ENCODE data around the gene MYH3.

MYH3 gene

GRCh38 chr17:10648381-10648780 is 8.7 kb downstream of the MYH3 start:
- no peak for DNase-seq

- peak; percentile 63 for DNase-seq
Observed at GRCh38 chr17:10646392-10646990, 10.6 kb downstream of the MYH3 start.

- DNase-seq = no peak
Observed at GRCh38 chr17:10640475-10640874, 16.6 kb downstream of the MYH3 start.

GRCh38 chr17:10638151-10638550 is 19.0 kb downstream of the MYH3 start:
- DNase-seq = no peak

GRCh38 chr17:10635290-10635689 is 21.8 kb downstream of the MYH3 start:
- no peak for DNase-seq

- no peak for DNase-seq
Observed at GRCh38 chr17:10633738-10634379, 23.2 kb downstream of the MYH3 start.

GRCh38 chr17:10631701-10632100 is 25.4 kb downstream of the MYH3 start:
- no peak for DNase-seq

GRCh38 chr17:10631048-10631700 is 25.9 kb downstream of the MYH3 start:
- DNase-seq = peak; percentile 18

GRCh38 chr17:10629706-10630105 is 27.4 kb downstream of the MYH3 start:
- no peak for DNase-seq

GRCh38 chr17:10628756-10629155 is 28.4 kb downstream of the MYH3 start:
- no peak for DNase-seq

GRCh38 chr17:10626390-10626789 is 30.7 kb downstream of the MYH3 start:
- DNase-seq = no peak

GRCh38 chr17:10624969-10625368 is 32.1 kb downstream of the MYH3 start:
- no peak for DNase-seq

GRCh38 chr17:10623737-10624338 is 33.3 kb downstream of the MYH3 start:
- no peak for DNase-seq

- no peak for DNase-seq
Observed at GRCh38 chr17:10622617-10623485, 34.3 kb downstream of the MYH3 start.

- no peak for DNase-seq
Observed at GRCh38 chr17:10621397-10621796, 35.7 kb downstream of the MYH3 start.

- no peak for DNase-seq
Observed at GRCh38 chr17:10620823-10621222, 36.3 kb downstream of the MYH3 start.

- DNase-seq = peak; percentile 44
Observed at GRCh38 chr17:10618202-10618635, 38.9 kb downstream of the MYH3 start.

GRCh38 chr17:10617120-10617505 is 40.0 kb downstream of the MYH3 start:
- no peak for DNase-seq

- DNase-seq = peak; percentile 60
Observed at GRCh38 chr17:10616502-10617119, 40.5 kb downstream of the MYH3 start.

GRCh38 chr17:10614536-10615155 is 42.5 kb downstream of the MYH3 start:
- DNase-seq = peak; percentile 13

GRCh38 chr17:10613775-10614513 is 43.2 kb downstream of the MYH3 start:
- no peak for DNase-seq
